SK-N-MC (cell line): ENCODE measurements around the gene CBX5.

Experiments
- DNase-seq: peaks from one replicate; pipeline ENCODE4 v3.0.0-alpha.2; 2011; ENCODE audit warnings: low read depth, low spot score
- H3K27ac ChIP-seq: fragments of 200-600 bp; sonication (generic); 2 replicates; pipeline ENCODE4 v1.5.1; 2016; ENCODE audit warnings: mixed run types
- H3K36me3 ChIP-seq: fragments of 200-600 bp; sonication (generic); 2 replicates; pipeline ENCODE4 v1.6.1; 2017; ENCODE audit warnings: antibody characterized with exemption, low read length, mixed read lengths; ENCODE audit not compliant: insufficient read depth
- H3K4me3 ChIP-seq: fragments of 200-600 bp; sonication (generic); 2 replicates; pipeline ENCODE4 v1.5.1; 2016
- H3K9ac ChIP-seq: fragments of 200-600 bp; sonication (generic); 2 replicates; pipeline ENCODE4 v1.8.0; 2017; ENCODE audit warnings: mixed run types, mixed read lengths; ENCODE audit not compliant: insufficient read length
- H3K9me3 ChIP-seq: fragments of 200-600 bp; sonication (generic); 2 replicates; pipeline ENCODE4 v1.6.1; 2017; ENCODE audit warnings: low read depth, mild to moderate bottlenecking, antibody characterized with exemption, low read length, moderate library complexity, mixed read lengths
- EZH2 ChIP-seq: fragments of 200-600 bp; sonication (generic); IDR thresholded peaks from one replicate; pipeline ENCODE4 v1.6.1; 2017; ENCODE audit warnings: antibody characterized with exemption
- FOXP2 ChIP-seq: optimal IDR thresholded peaks from 2 replicates; pipeline ENCODE3; 2011; ENCODE audit warnings: mild to moderate bottlenecking, moderate library complexity; ENCODE audit not compliant: insufficient read depth; ENCODE audit errors: extremely low read length, control extremely low read depth
- POLR2AphosphoS5 ChIP-seq: IDR thresholded peaks from 2 replicates; pipeline ENCODE4 v1.6.1; 2012; ENCODE audit warnings: mild to moderate bottlenecking, low read depth, low read length, borderline replicate concordance

The CBX5 gene

GRCh38 chr12:54184024-54184805, 95.7 kb downstream of the CBX5 start:
- TF ChIP-seq POLR2AphosphoS5 (no peak), EZH2 (no peak), FOXP2 (no peak)
- Histone ChIP-seq H3K4me3 (no peak overlapping the region), H3K36me3 (no peaks in the 10 kb centered on the region), H3K9me3 (no peaks in the 10 kb centered on the region), H3K9ac (no peak overlapping the region), H3K27ac (no peak overlapping the region)
- no peak for DNase-seq

DNA sequence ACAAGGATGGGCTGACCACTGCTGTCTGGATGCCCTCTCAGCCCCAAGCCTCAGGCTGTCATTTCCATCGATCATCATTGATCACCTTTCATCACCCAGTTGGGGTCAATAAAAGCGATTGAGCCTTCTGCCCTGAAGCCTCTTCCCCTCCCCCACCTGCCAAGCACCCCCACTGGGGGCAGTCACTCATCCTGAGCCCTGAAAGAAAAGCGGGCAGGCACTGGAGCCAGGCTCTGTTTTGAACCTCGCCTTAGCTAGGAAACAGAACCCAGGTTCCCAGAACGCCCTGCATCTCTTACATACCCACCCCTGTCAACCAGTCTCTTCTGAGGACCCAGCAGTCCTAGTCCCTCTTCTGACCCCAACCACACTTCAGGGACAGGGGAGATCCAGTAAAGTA, 96.9 kb downstream of the CBX5 start:
- Histone ChIP-seq H3K36me3 (no peaks in the 10 kb centered on the region), H3K9me3 (no peaks in the 10 kb centered on the region), H3K4me3 (no peak overlapping the region), H3K9ac (no peak overlapping the region), H3K27ac (no peak overlapping the region)
- TF ChIP-seq POLR2AphosphoS5 (no peak), EZH2 (no peak), FOXP2 (no peak)
- no peak for DNase-seq

GRCh38 chr12:54182086-54182485, 97.8 kb downstream of the CBX5 start:
- H3K27ac ChIP-seq, result no peak overlapping the region
- H3K36me3 ChIP-seq, result no peaks in the 10 kb centered on the region
- TF ChIP-seq FOXP2 (no peak), POLR2AphosphoS5 (no peak), EZH2 (no peak)
- H3K9me3 ChIP-seq, result no peaks in the 10 kb centered on the region
- no peak for DNase-seq
- no peak overlapping the region for H3K9ac ChIP-seq
- H3K4me3 ChIP-seq, result no peak overlapping the region
